Astrocyte (in vitro differentiated cells and primary cell): ENCODE measurements around the gene CAPS. TPM values are rescaled to one million over a fixed set of nuclear protein-coding genes. Genes with fewer than 3 reads are reported as not detected.

ENCODE experiments used
- DNase-seq: peaks from one replicate; pipeline ENCODE4 v3.0.0-alpha.2; 2010; ENCODE audit warnings: low read depth
- FAIRE-seq: peaks from 2 replicates; lab custom pipeline; 2011; peaks lifted over from hg19 to GRCh38; lab: Jason Lieb, UNC
- H2AFZ ChIP-seq: 2 replicates; pipeline ENCODE4 v1.6.0; 2012; ENCODE audit warnings: low read depth, low read length, inconsistent platforms
- H3K27ac ChIP-seq: 2 replicates; pipeline ENCODE4 v1.5.1; 2011; ENCODE audit warnings: low read depth, low read length, inconsistent platforms
- H3K27me3 ChIP-seq: 2 replicates; pipeline ENCODE4 v1.6.0; 2011; ENCODE audit warnings: low read length, inconsistent platforms; ENCODE audit not compliant: insufficient read depth
- H3K36me3 ChIP-seq: 2 replicates; pipeline ENCODE4 v1.5.1; 2011; ENCODE audit warnings: low read length, inconsistent platforms; ENCODE audit not compliant: insufficient read depth
- H3K4me1 ChIP-seq: 2 replicates; pipeline ENCODE4 v1.5.1; 2011; ENCODE audit warnings: low read length, inconsistent platforms; ENCODE audit not compliant: insufficient read depth
- H3K4me2 ChIP-seq: 2 replicates; pipeline ENCODE4 v1.6.0; 2012; ENCODE audit warnings: low read length, inconsistent platforms
- H3K4me3 ChIP-seq: 2 replicates; pipeline ENCODE4 v1.5.1; 2011; ENCODE audit warnings: low read depth, mild to moderate bottlenecking, low read length, inconsistent platforms; ENCODE audit not compliant: insufficient read depth
- H3K79me2 ChIP-seq: 2 replicates; pipeline ENCODE4 v1.6.0; 2012; ENCODE audit warnings: mild to moderate bottlenecking, low read length, inconsistent platforms; ENCODE audit not compliant: insufficient read depth
- H3K9ac ChIP-seq: 2 replicates; pipeline ENCODE4 v1.6.0; 2012; ENCODE audit warnings: mild to moderate bottlenecking, low read length, inconsistent platforms
- H3K9me3 ChIP-seq: 2 replicates; pipeline ENCODE4 v1.5.1; 2012; ENCODE audit warnings: low read depth, mild to moderate bottlenecking, low read length, inconsistent platforms; ENCODE audit not compliant: insufficient read depth
- H4K20me1 ChIP-seq: 2 replicates; pipeline ENCODE4 v1.6.0; 2012; ENCODE audit warnings: low read length, inconsistent platforms; ENCODE audit not compliant: insufficient read depth
- H3K27ac Mint-ChIP-seq: one replicate; pipeline ENCODE4 v1.8.0; 2021; ENCODE audit warnings: mild to moderate bottlenecking, mixed read lengths; ENCODE audit not compliant: unreplicated experiment
- H3K27me3 Mint-ChIP-seq: one replicate; pipeline ENCODE4 v1.8.0; 2021; ENCODE audit warnings: low read depth, mixed read lengths; ENCODE audit not compliant: unreplicated experiment
- H3K36me3 Mint-ChIP-seq: one replicate; pipeline ENCODE4 v1.8.0; 2021; ENCODE audit warnings: low read depth, mixed read lengths; ENCODE audit not compliant: unreplicated experiment
- H3K4me1 Mint-ChIP-seq: one replicate; pipeline ENCODE4 v1.8.0; 2021; ENCODE audit warnings: low read depth, mixed read lengths; ENCODE audit not compliant: unreplicated experiment
- H3K4me3 Mint-ChIP-seq: one replicate; pipeline ENCODE4 v1.8.0; 2021; ENCODE audit warnings: mild to moderate bottlenecking, moderate library complexity, mixed read lengths; ENCODE audit not compliant: unreplicated experiment
- H3K9me3 Mint-ChIP-seq: one replicate; pipeline ENCODE4 v1.8.0; 2021; ENCODE audit warnings: mild to moderate bottlenecking, mixed read lengths; ENCODE audit not compliant: unreplicated experiment
- CTCF ChIP-seq: IDR thresholded peaks from 2 replicates; pipeline ENCODE4 v1.5.1; 2011; ENCODE audit warnings: low read depth, mild to moderate bottlenecking, inconsistent platforms, low read length, moderate library complexity; ENCODE audit not compliant: insufficient read depth
- EZH2 ChIP-seq: IDR thresholded peaks from 2 replicates; pipeline ENCODE4 v1.6.1; 2012; ENCODE audit warnings: mild to moderate bottlenecking, low read length, inconsistent platforms; ENCODE audit not compliant: insufficient read depth
- total RNA-seq: library from RNA; stranded (reverse); gene quantifications from 2 replicates; pipeline ENCODE4 v1.2.1, GENCODE V29; 2021

The CAPS gene
- total RNA-seq, 1 donor from 2014 or later, result 6.2 TPM

GRCh38 chr19:5896365-5897076 lies 17.5 kb upstream of the CAPS start:
- FAIRE-seq, result no peak

GRCh38 chr19:5897189-5897969 lies 16.7 kb upstream of the CAPS start:
- H3K9me3 Mint-ChIP-seq, result no peaks in the 10 kb centered on the region
- H3K4me1 ChIP-seq, result peaks cover 5% of the 10 kb centered on the region
- FAIRE-seq, result no peak
- H3K9ac ChIP-seq, result no peak overlapping the region
- no peaks in the 10 kb centered on the region for H3K27me3 Mint-ChIP-seq
- peaks cover 3% of the 10 kb centered on the region for H3K4me1 Mint-ChIP-seq
- H3K27ac Mint-ChIP-seq, result no peak overlapping the region
- H4K20me1 ChIP-seq, result peaks cover 69% of the 10 kb centered on the region
- H3K27me3 ChIP-seq, result no peaks in the 10 kb centered on the region
- H2AFZ ChIP-seq, result no peak overlapping the region
- H3K36me3 ChIP-seq, result peaks cover 5% of the 10 kb centered on the region
- peaks cover 48% of the 10 kb centered on the region for H3K79me2 ChIP-seq
- H3K9me3 ChIP-seq, result no peaks in the 10 kb centered on the region
- H3K27ac ChIP-seq, result no peak overlapping the region
- no peak overlapping the region for H3K4me2 ChIP-seq
- no peak overlapping the region for H3K4me3 Mint-ChIP-seq
- no peak overlapping the region for H3K4me3 ChIP-seq
- peaks cover 7% of the 10 kb centered on the region for H3K36me3 Mint-ChIP-seq
- DNase-seq, result no peak
- TF ChIP-seq EZH2, result no peak
- TF ChIP-seq CTCF, result no peak

More at GRCh38 chr19:5896365-5897076, 17.5 kb upstream of the CAPS start:
- H3K9me3 ChIP-seq, result no peaks in the 10 kb centered on the region
- peaks cover 66% of the 10 kb centered on the region for H4K20me1 ChIP-seq
- no peak overlapping the region for H3K27ac ChIP-seq
- peaks cover 41% of the 10 kb centered on the region for H3K79me2 ChIP-seq
- DNase-seq, result no peak
- H2AFZ ChIP-seq, result no peak overlapping the region
- H3K4me2 ChIP-seq, result no peak overlapping the region
- Mint-ChIP-seq H3K27me3 (no peaks in the 10 kb centered on the region), H3K9me3 (no peaks in the 10 kb centered on the region), H3K27ac (no peak overlapping the region), H3K36me3 (peaks cover 7% of the 10 kb centered on the region), H3K4me1 (no peaks in the 10 kb centered on the region), H3K4me3 (no peak overlapping the region)
- peaks cover 5% of the 10 kb centered on the region for H3K36me3 ChIP-seq
- TF ChIP-seq CTCF (no peak), EZH2 (no peak)
- H3K4me3 ChIP-seq, result no peak overlapping the region
- H3K9ac ChIP-seq, result no peak overlapping the region
- no peaks in the 10 kb centered on the region for H3K27me3 ChIP-seq
- peaks cover 8% of the 10 kb centered on the region for H3K4me1 ChIP-seq
